SKM-1 treated with dmso at 0.1 percent for 144 hours (cell line): ENCODE data around the gene OTX2.

ENCODE experiments used
- DNase-seq: peaks from one replicate; lab custom pipeline; 2025; ENCODE audit not compliant: unreplicated experiment; lab: John Stamatoyannopoulos, UW

The OTX2 gene

DNA sequence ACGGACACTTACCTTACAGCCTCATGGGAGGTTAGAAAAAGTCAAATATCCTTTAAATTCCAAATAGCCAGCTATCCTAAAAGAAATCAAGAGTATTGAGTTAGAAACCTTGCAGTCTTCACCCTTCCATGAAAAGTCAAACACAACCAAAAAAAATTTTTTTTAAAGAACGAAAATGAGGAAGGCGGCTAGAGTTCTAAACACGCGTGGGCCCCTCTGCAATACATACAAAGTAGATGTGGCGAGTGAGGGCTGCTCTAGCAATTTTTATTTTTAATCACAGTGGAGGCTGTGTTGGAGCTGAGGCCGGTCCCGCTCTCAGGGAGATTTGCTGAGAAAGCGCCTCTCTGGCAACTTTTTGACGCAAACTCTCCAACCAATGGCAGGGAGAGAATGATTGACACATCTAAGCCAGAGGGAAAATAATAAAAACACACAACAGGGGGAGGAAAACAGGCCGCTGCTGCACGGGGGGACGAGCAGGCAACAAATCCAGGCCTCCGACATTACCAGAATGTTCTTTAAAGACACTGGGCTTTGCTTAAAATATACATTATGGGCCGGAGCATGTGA lies at the start of gene OTX2:
Gene OTX2 (minus strand): TSS at position 333 of the 573 bp plus-strand sequence. CDS start 5,023 bp downstream, outside the sequence.
- no peak for DNase-seq

DNA sequence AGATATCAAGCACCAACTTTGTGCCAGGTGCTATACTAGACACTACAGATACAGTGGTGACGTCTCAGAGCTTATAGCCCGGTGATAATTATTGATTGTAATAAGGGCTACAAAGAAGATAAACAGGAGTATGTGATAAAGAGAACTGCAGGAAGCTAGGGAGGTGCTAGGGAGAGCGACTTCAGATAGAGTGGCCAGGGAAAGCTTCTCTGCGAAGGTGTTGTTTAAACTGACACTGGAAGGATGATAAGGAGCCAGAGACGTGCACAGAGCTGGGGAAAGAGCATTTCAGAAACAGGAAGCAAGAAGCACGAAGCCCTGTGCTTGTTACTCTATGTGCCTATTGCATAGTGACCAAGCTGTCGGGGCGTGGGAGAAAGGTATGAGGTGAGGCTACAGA lies 48.1 kb upstream of the OTX2 start:
- no peak for DNase-seq

GRCh38 chr14:56857216-56857615 lies 46.9 kb upstream of the OTX2 start:
- no peak for DNase-seq

DNA sequence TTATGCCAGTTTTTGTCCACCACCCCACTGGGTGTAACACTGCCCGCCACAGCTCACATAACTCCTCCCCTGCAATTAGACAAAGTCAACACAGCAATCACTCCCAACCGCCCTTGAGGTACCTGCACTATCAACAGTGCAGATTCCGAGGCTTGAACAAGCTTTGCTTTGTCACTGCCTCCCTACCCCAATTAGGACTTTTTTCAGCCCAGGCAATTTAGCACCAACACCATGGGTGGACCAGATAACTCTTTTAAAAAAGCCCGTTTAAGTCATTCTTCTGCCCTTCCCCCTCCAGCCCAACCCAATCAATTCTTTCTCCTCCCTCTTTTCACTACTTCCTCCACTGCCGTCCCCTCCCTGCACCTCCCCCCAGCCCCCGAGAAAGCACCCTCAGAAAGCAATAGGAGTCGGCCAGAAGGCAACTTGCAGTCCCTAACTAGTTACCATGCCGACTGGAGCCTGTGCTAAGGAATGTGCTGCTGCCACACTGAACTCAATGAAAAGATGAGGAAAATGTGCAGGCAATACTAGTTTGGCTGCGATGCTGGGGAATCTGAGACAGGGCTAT lies 45.7 kb upstream of the OTX2 start:
- DNase-seq = no peak

DNA sequence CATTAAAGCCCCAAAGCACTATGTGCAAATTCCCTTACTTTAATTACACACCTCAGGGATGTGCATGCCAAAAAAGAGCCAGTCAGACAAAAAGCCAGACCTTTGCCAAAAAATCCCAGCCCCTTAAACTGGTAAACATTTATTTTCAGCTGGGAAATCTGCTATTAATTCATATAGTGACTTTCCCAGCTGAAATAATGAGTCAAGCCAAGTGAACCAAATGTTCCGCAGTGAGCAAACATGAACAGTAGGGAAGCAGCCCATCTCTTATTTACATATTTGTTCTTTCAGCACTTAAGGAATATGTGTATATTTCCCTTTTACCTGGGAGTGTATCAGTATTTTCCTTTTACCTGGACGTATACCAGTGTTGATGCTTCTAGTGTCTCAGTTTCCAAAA lies 44.0 kb upstream of the OTX2 start:
- no peak for DNase-seq

DNA sequence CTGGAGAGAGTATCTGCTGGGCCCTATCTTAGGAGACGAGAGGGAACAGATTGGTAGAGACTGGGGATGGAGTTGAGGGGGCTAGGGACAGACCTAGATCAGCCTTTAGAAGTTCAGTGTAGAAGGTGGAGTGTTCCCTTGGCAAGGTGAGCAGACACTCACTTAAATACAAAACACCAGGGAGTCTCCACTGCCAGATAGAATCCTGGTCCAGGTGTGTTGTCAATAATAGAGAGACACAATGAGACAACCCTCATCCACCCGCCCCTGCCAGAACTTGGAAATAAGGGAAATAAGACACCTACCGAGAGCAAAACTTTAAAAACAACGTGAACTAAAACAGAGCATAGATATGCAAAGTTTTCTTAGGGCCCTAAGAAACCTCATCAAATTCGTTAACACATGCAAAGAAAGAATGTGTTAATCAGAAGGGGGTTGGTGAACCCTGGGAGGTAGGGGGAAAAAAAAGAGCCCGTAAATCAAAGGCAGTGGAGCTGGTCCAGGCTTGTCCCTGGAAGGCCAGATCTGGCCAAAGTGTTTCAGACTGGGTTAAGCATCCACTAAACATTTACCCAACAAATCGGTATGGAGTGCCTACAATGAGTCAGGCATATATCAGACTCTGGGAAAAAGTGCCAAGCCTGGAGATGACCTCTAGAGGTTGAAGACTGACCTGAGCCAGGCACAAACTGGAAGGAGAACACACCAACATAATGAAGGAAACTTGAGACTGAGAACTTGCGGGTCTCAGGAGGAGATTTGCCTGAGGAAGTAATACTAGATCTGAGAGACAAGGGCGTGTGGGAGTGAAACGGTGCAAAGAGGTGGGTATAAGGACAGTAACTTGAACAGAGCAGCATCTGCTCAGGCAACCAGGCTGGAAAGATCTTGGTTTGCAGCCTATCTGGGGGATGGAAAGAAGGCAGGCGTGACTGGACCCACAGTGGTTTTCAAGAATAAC lies 37.0 kb upstream of the OTX2 start:
- no peak for DNase-seq

GRCh38 chr14:56844406-56845002 lies 34.2 kb upstream of the OTX2 start:
- DNase-seq = no peak

DNA sequence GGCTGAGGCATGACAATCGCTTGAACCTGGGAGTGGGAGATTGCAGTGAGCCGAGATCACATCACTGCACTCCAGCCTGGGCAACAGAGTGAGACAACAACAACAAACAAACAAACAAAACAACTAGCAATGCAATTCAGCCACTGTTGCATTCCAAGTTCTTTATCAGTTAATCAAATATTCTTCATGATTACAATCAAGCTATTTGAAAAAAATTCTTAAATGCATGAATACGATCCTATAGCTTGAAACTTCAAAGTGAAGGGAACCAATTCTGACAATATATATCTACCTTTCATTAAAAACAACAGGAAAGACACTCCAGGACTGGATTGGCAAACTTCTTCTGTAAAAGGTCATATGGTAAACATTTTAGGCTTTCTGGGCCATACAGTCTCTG lies 31.3 kb upstream of the OTX2 start:
- no peak for DNase-seq

GRCh38 chr14:56840221-56840620 lies 29.9 kb upstream of the OTX2 start:
- DNase-seq = no peak

DNA sequence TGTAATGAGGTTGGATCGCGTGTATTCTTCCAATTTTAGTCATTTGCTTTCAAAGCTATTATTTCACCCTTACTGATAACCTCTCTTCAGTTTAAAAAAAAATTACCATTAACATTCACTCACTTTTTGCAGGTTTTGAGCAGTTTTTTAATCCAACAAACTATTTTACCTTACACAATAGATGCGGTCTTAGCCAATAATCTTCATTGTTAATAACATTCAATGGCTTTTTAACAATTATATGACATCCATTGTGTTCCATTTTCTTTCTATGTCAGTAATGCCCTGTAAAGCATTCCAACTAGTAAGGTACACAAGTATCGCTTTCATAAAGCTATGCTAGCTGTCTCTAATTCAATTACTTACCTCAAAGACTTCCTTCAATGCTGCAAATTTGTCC lies 18.9 kb upstream of the OTX2 start:
- DNase-seq = no peak

- DNase-seq = no peak
Measured at GRCh38 chr14:56826214-56826613, 15.9 kb upstream of the OTX2 start.

GRCh38 chr14:56821805-56822610 lies 11.7 kb upstream of the OTX2 start:
- no peak for DNase-seq

- no peak for DNase-seq
Measured at GRCh38 chr14:56821177-56821576, 10.9 kb upstream of the OTX2 start.

DNA sequence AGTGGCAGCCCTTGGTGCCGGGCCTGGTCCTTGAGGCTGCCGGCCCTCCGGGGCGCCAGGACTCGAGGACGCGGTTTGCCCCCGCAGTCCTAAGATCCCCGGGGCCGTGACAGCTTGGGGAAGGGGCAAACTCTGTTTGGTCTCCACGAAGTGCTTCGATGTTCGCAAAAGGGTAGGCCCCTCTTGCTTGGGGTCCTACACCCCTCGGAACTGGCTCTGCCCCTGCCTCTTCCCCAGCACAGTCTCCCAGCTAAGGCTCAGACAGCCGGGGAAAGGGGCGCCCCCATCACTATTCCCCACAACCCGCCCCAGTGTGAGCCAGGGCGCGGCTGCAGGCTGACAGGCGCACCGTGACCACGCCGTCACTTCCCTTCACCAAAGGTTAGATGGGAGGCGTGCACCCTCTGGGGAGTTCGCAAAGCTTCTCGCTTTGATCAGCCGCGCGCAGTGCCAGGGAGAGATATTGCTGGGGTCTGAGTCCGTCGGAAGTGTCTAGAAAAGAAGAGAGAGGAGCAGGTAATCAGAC lies 7.2 kb upstream of the OTX2 start:
- DNase-seq = no peak

DNA sequence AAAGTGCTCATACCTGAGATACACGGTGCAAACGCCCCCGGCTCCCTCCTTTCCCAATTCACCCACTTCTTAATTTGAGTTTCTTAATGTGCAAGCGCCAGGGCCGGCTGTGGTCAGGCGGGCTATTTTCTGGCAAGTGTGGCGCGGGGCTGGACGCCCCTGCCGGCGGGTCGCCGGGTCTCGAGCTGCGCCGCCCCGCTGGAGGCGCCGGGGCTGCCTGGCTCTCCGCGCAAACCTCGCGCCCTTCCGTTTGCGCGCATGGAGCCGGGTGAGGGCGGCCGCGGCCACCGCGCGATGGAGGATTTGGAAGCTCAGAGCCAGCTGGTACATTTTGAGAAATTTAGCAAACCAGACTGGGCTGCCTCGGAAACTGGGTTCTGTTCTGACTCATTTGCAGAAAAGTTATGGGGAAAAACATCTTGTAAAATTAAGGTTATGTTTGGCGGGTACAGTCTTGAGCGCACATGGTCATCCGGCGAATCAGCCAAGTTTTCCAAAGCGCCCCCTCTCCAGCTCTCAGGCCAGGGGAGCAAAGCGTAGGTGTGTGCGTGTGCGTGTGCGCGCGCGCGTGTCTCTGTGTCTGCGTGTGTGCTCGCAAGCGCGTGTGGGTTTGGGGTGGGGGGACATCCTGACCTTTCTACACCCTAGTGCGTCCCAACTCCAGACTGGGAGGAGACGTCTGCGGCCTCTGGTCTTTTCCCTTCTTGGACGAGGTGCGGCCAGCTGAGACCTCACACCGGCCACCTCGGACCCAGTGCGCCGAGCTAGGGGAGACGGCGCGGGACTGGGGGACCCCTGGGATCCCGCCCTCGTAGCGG lies 6.5 kb upstream of the OTX2 start:
- no peak for DNase-seq

DNA sequence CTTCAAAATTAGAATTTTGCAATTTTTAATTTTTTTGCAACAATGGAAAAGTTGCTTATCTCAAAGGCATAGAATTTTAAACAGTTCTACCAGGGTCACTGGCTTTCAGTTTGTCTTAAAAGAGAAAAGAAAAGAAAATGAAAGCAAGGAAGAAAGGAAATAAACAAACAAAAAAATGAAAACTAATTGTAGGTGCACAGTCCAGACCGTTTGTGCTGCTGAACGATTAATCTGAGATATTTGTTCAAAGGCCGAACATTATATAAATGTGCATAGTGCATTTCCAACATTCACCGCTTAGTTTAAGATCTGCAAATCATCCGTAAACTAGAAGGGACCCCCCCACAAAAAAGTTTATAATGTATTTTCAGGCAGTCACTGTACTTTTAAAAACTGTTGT lies 5.5 kb upstream of the OTX2 start:
- DNase-seq = no peak

DNA sequence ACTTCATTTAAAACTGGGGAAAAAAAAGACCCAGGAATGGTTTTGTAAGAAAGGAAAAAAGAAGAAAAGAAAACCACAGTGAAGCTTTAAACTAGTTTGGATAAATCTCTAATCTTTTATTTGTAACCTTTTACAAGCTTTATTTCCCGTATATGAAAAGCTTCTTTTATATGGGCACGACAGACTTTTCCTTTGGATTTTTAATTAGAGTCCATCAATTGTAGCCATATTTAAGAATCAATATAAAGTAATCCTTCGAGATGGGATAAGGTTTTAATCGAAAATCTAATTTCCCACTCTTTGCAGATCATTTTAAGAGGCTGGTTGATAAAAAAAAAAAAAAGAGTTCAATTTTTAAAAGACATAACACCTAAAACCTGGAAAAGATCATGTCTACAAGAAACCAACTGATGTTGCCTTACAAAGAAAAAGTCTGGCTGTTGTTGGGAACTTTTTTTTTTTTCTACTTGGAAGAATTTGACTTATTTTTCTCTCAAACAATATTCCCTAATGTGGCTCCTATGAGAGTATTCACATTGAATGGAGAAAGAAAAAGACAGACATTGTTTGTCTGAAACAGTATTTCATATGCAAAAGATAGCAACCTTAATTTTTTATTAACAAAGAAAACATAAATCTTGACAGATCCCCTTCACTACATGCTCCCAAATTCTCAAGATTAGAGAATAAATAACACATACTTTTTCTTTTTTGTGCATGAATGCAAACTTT lies 4.9 kb upstream of the OTX2 start:
- no peak for DNase-seq

- DNase-seq = no peak
Measured at GRCh38 chr14:56814519-56814959, 4.3 kb upstream of the OTX2 start.

- no peak for DNase-seq
Measured at GRCh38 chr14:56813143-56813551, 2.9 kb upstream of the OTX2 start.
